A549 (cell line): ENCODE data around the gene HNRNPUL1. TPM values are rescaled to one million over a fixed set of nuclear protein-coding genes. Genes with fewer than 3 reads are reported as not detected.
A peak's percentile ranks its signal among the peaks of the same experiment; 100 is the strongest.

Source experiments
- ATAC-seq, 2 experiments: fragments of 200-7000 bp in 1 of 2; fragments of >200 bp in 1 of 2; cut with Nextera tagmentation in 1 of 2; cut with Tn5 transposase in 1 of 2; 3 replicates each; pipeline versions ENCODE4 v1.8.0 to v1.9.1; 2018 to 2020; ENCODE audit warnings: mild to moderate bottlenecking in 1 of 2, moderate library complexity in 1 of 2
- CTCF ChIA-PET: fragments of 300-600 bp; sonication (Branson Sonifier 250); formaldehyde crosslinking; extraction: SDS; loops from one replicate; lab custom pipeline; 2021; ENCODE audit warnings: antibody characterized with exemption, inconsistent platforms; lab: Yijun Ruan, JAX
- POLR2A ChIA-PET: fragments of 350-600 bp; formaldehyde crosslinking; extraction: SDS; loops from one replicate; lab custom pipeline; 2021; ENCODE audit warnings: antibody characterized with exemption, inconsistent platforms; lab: Yijun Ruan, JAX
- DNase-seq, 2 experiments: peaks; one replicate each; pipeline versions ENCODE4 v3.0.0 to v3.0.0-alpha.2; 2011 to 2016; ENCODE audit warnings: low read depth in 1 of 2, low spot score in 1 of 2
- FAIRE-seq: peaks from 2 replicates; lab custom pipeline; 2011; peaks lifted over from hg19 to GRCh38; lab: Jason Lieb, UNC
- H3K27ac ChIP-seq, 2 experiments: fragments of >200 bp; sonication (Bioruptor Twin); formaldehyde crosslinking; 3 replicates each; pipeline ENCODE4 v1.5.1; 2016 to 2017
- H3K4me1 ChIP-seq: fragments of >200 bp; sonication (Bioruptor Twin); formaldehyde crosslinking; 3 replicates; pipeline ENCODE4 v1.6.1; 2016
- H3K4me2 ChIP-seq: fragments of >200 bp; sonication (Bioruptor Twin); formaldehyde crosslinking; 3 replicates; pipeline ENCODE4 v1.6.1; 2016
- H3K4me3 ChIP-seq: fragments of >200 bp; sonication (Bioruptor Twin); formaldehyde crosslinking; 3 replicates; pipeline ENCODE4 v1.5.1; 2016
- H3K9me3 ChIP-seq: fragments of >200 bp; sonication (Bioruptor Twin); formaldehyde crosslinking; 3 replicates; pipeline ENCODE4 v1.6.1; 2016
- CBX8 ChIP-seq: fragments of 200-600 bp; sonication (generic); IDR thresholded peaks from 2 replicates; pipeline ENCODE4 v1.6.1; 2016
- CHD4 ChIP-seq: fragments of 200-600 bp; sonication (generic); IDR thresholded peaks from 2 replicates; pipeline ENCODE4 v1.6.1; 2016; ENCODE audit warnings: antibody characterized with exemption, mild to moderate bottlenecking, borderline replicate concordance
- E2F6 ChIP-seq: IDR thresholded peaks from 2 replicates; pipeline ENCODE4 v1.6.1; 2012; ENCODE audit warnings: low read depth, borderline replicate concordance
- ELK1 ChIP-seq: fragments of 150-350 bp; IDR thresholded peaks from 2 replicates; pipeline ENCODE4 v1.6.1; 2014; ENCODE audit warnings: low read depth, mild to moderate bottlenecking, low read length
- ESRRA ChIP-seq: fragments of 150-350 bp; IDR thresholded peaks from 2 replicates; pipeline ENCODE4 v1.6.1; 2014; ENCODE audit warnings: mild to moderate bottlenecking, low read length, borderline replicate concordance
- FOSL2 ChIP-seq, 2 experiments: fragments of 450-650 bp in 1 of 2; fragments of >200 bp in 1 of 2; sonication (Bioruptor Twin) in 1 of 2; formaldehyde crosslinking; IDR thresholded peaks; 2 replicates each; pipeline versions ENCODE4 v1.5.0 to v1.6.1; 2016 to 2020; ENCODE audit warnings: mild to moderate bottlenecking in 1 of 2, moderate library complexity in 1 of 2
- HDAC2 ChIP-seq: fragments of 200-600 bp; sonication (generic); IDR thresholded peaks from 2 replicates; pipeline ENCODE4 v1.6.1; 2016
- HES2 ChIP-seq: fragments of >200 bp; sonication (Bioruptor Twin); formaldehyde crosslinking; IDR thresholded peaks from 2 replicates; pipeline ENCODE4 v1.6.1; 2016
- HEYL ChIP-seq: fragments of 250-450 bp; sonication (Bioruptor Pico); IDR thresholded peaks from 2 replicates; pipeline ENCODE4 v1.8.0; 2021; ENCODE audit warnings: mild to moderate bottlenecking, moderate library complexity
- JUN ChIP-seq, 2 experiments: fragments of >200 bp; sonication (Bioruptor Twin); formaldehyde crosslinking; IDR thresholded peaks; 2 replicates in 1 of 2; 3 replicates in 1 of 2; pipeline ENCODE4 v1.6.1; 2016 to 2017
- MAFK ChIP-seq: fragments of 450-650 bp; IDR thresholded peaks from 2 replicates; pipeline ENCODE4 v1.6.1; 2014; ENCODE audit not compliant: partially characterized antibody
- MAX ChIP-seq: IDR thresholded peaks from 2 replicates; pipeline ENCODE4 v1.6.1; 2012
- MAZ ChIP-seq: fragments of 150-350 bp; IDR thresholded peaks from 2 replicates; pipeline ENCODE4 v1.6.1; 2014; ENCODE audit warnings: antibody characterized with exemption, low read depth, low read length, borderline replicate concordance
- MYC ChIP-seq: IDR thresholded peaks from 2 replicates; pipeline ENCODE4 v1.6.1; 2012; ENCODE audit warnings: mild to moderate bottlenecking, inconsistent platforms, low read length, improper control_type of control experiment, borderline replicate concordance
- PBX3 ChIP-seq: IDR thresholded peaks from 2 replicates; pipeline ENCODE4 v1.6.1; 2012
- PHF8 ChIP-seq: fragments of 200-600 bp; sonication (generic); IDR thresholded peaks from 2 replicates; pipeline ENCODE4 v1.6.1; 2016; ENCODE audit warnings: low read depth, mild to moderate bottlenecking, antibody characterized with exemption, moderate library complexity, borderline replicate concordance
- POLR2AphosphoS2 ChIP-seq: conservative IDR thresholded peaks from 2 replicates; pipeline ENCODE4 v1.6.1; 2012; ENCODE audit warnings: low read length, improper control_type of control experiment, inconsistent platforms
- RARB ChIP-seq: fragments of 250-450 bp; sonication (Bioruptor Pico); IDR thresholded peaks from 2 replicates; pipeline ENCODE4 v1.8.0; 2021; ENCODE audit warnings: mild to moderate bottlenecking, moderate library complexity
- RCOR1 ChIP-seq: fragments of 150-350 bp; IDR thresholded peaks from 2 replicates; pipeline ENCODE4 v1.6.1; 2014; ENCODE audit warnings: antibody characterized with exemption, low read length, low read depth
- SREBF2 ChIP-seq: fragments of 450-650 bp; IDR thresholded peaks from 2 replicates; pipeline ENCODE4 v1.6.1; 2014; ENCODE audit warnings: mild to moderate bottlenecking, moderate library complexity
- TP53 ChIP-seq: fragments of 250-450 bp; sonication (Bioruptor Pico); IDR thresholded peaks from 2 replicates; pipeline ENCODE4 v1.5.0; 2021; ENCODE audit warnings: mild to moderate bottlenecking, moderate library complexity
- ZNF302 ChIP-seq: fragments of 250-450 bp; sonication (Bioruptor Pico); IDR thresholded peaks from 2 replicates; pipeline ENCODE4 v1.9.0; 2021; ENCODE audit warnings: inconsistent platforms, mild to moderate bottlenecking, moderate library complexity
- WGBS: methylation state at CpG from one replicate; pipeline ENCODE4 v1.1.6; 2017; ENCODE audit errors: missing lambda C conversion rate; 5-methylcytosine and 5-hydroxymethylcytosine counted together
- polyA plus RNA-seq, 4 experiments: library from polyadenylated mRNA; depleted of rRNA in 3 of 4; stranded (reverse); fragments of >200 nt; fragmentation: RNase III in 1 of 4; extraction: RNeasy Plus Mini Kit Qiagen cat#74134 plus additional on column Dnase treatment in 1 of 4; gene quantifications; 2 replicates in 3 of 4; 3 replicates in 1 of 4; pipeline ENCODE4 v1.2.3, GENCODE V29; 2011 to 2017

HNRNPUL1 gene
- polyA plus RNA-seq, 2 of the 4 experiments (the other 2 are of a cell fraction) = 89.5 to 278 TPM

- FAIRE-seq = no peak
- H3K4me3 ChIP-seq = no peak overlapping the region
- peaks cover 64% of the 10 kb centered on the region for H3K4me1 ChIP-seq
- no peaks in the 10 kb centered on the region for H3K9me3 ChIP-seq
- H3K27ac ChIP-seq = peak overlapping the region; percentile 53 to 91
- CTCF ChIA-PET = interaction anchor here (0.6 to 23.9 kb wide), 13 partner anchors 6 to 245 kb away, joined by 3 to 295 read pairs (median 5); partner anchors contain the start of genes B9D2, CCDC97 and TGFB1
- TF ChIP-seq CBX8 (no peak), MAFK (peak; percentile 82), MYC (0 out of 2 replicates have a peak, but pooled peaks have one; percentile 43), JUN (IDR thresholded peaks at IDR 0.05) (peak in 1 of 2 experiments; percentile 35; a peak in 2 of 5 replicates), RARB (CRISPR knock-in tag) (no peak), POLR2AphosphoS2 (peak; percentile 86), MAX (peak; percentile 62)
- WGBS = 64% methylated on average over 26 of the region's 33 CpGs
- POLR2A ChIA-PET = interaction anchor here (1.0 to 2.1 kb wide), 6 partner anchors 17 to 112 kb away, joined by 3 to 6 read pairs (median 5); partner anchors contain the start of genes B9D2, CCDC97, DMAC2 and HNRNPUL1
- ATAC-seq = peak; percentile 0 to 9; a peak in 3 of 6 replicates
- peak overlapping the region; percentile 54 for H3K4me2 ChIP-seq
- DNase-seq = peak in 1 of 2 experiments; percentile 71
These were observed 63.5 kb downstream of the HNRNPUL1 start for GRCh38 chr19:41327576-41328156.

- FAIRE-seq (no peak), DNase-seq (peak in 1 of 2 experiments; percentile 56), ATAC-seq (peak; percentile 3; a peak in 4 of 6 replicates)
- Histone ChIP-seq H3K4me1 (peaks cover 58% of the 10 kb centered on the region), H3K4me3 (no peak overlapping the region), H3K9me3 (no peaks in the 10 kb centered on the region), H3K4me2 (peak overlapping the region; percentile 54), H3K27ac (peak overlapping the region; percentile 53 to 91)
- POLR2A ChIA-PET = interaction anchor here (1.1 to 2.1 kb wide), 4 partner anchors 18 to 111 kb away, joined by 3 to 6 read pairs (median 6); partner anchors contain the start of genes CCDC97 and DMAC2
- WGBS = 87% methylated on average over 22 of the region's 22 CpGs
- CTCF ChIA-PET = interaction anchor here (0.9 to 23.9 kb wide), 12 partner anchors 7 to 242 kb away, joined by 3 to 295 read pairs (median 6); partner anchors contain the start of genes B9D2, CCDC97 and TGFB1
- TF ChIP-seq JUN (IDR thresholded peaks at IDR 0.05) (no peak), MAFK (peak; percentile 57)
These were observed 64.1 kb downstream of the HNRNPUL1 start for GRCh38 chr19:41328157-41328841.

GRCh38 chr19:41328842-41329225 is 64.7 kb downstream of the HNRNPUL1 start:
- WGBS = 86% methylated on average over 1 of the region's 1 CpG
- TF ChIP-seq RCOR1 (no peak), ZNF302 (CRISPR knock-in tag) (no peak), MAFK (no peak), RARB (CRISPR knock-in tag) (no peak), ESRRA (no peak), HES2 (no peak), MAZ (no peak), E2F6 (no peak), TP53 (CRISPR knock-in tag) (no peak), PBX3 (no peak), ELK1 (no peak), CHD4 (no peak), HDAC2 (no peak), HEYL (CRISPR knock-in tag) (no peak), FOSL2 (IDR thresholded peaks at IDR 0.05) (no peak), FOSL2 (CRISPR knock-in tag; IDR thresholded peaks at IDR 0.05) (no peak), SREBF2 (no peak), PHF8 (no peak)

More at GRCh38 chr19:41328842-41329225, 64.7 kb downstream of the HNRNPUL1 start:
- ATAC-seq (no peak), DNase-seq (no peak), FAIRE-seq (no peak)
- Histone ChIP-seq H3K9me3 (no peaks in the 10 kb centered on the region), H3K4me3 (no peak overlapping the region), H3K27ac (peak overlapping the region in 1 of 2 experiments; percentile 91; a peak in 4 of 6 replicates), H3K4me1 (peaks cover 52% of the 10 kb centered on the region), H3K4me2 (no peak overlapping the region)
- ChIA-PET CTCF (interaction anchor here (1.1 to 23.9 kb wide), 9 partner anchors 7 to 235 kb away, joined by 3 to 295 read pairs (median 18); partner anchors contain the start of genes CCDC97 and TGFB1), POLR2A (interaction anchor here (1.4 to 2.1 kb wide), 2 partner anchors 19 to 24 kb away, joined by 5 to 6 read pairs; partner anchors contain the start of gene CCDC97)
